GM12872 (cell line): ENCODE measurements around the gene ULK1.

ENCODE experiments used
- TF ChIP-seq, protein P1 (sequence below): IDR thresholded peaks from 3 replicates; pipeline ENCODE4 v1.5.1; 2011; ENCODE audit warnings: low read depth, mild to moderate bottlenecking, low read length, moderate library complexity; ENCODE audit not compliant: insufficient read depth

ULK1 gene

DNA sequence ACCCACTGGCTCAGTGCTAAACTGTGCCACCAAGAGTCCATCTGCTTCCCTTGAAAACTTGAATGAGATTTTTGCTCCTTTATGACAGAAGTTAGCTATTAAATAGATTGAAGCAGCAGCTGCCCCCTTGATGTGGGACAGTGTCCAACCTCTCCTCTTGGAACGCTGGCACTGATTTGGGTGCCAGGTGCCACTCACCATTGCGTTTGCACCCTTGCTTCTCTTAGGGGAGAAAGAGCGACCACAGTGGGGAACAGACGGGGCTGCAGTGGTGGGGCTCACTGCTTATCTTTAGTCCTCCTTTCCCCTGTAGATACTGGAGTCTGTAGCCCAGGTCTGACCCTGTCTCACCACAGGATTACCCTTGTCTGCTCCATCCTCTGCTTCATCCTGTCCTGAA is 64.7 kb downstream of the ULK1 start:
- TF ChIP-seq, protein P1, sequence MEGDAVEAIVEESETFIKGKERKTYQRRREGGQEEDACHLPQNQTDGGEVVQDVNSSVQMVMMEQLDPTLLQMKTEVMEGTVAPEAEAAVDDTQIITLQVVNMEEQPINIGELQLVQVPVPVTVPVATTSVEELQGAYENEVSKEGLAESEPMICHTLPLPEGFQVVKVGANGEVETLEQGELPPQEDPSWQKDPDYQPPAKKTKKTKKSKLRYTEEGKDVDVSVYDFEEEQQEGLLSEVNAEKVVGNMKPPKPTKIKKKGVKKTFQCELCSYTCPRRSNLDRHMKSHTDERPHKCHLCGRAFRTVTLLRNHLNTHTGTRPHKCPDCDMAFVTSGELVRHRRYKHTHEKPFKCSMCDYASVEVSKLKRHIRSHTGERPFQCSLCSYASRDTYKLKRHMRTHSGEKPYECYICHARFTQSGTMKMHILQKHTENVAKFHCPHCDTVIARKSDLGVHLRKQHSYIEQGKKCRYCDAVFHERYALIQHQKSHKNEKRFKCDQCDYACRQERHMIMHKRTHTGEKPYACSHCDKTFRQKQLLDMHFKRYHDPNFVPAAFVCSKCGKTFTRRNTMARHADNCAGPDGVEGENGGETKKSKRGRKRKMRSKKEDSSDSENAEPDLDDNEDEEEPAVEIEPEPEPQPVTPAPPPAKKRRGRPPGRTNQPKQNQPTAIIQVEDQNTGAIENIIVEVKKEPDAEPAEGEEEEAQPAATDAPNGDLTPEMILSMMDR = no peak

DNA sequence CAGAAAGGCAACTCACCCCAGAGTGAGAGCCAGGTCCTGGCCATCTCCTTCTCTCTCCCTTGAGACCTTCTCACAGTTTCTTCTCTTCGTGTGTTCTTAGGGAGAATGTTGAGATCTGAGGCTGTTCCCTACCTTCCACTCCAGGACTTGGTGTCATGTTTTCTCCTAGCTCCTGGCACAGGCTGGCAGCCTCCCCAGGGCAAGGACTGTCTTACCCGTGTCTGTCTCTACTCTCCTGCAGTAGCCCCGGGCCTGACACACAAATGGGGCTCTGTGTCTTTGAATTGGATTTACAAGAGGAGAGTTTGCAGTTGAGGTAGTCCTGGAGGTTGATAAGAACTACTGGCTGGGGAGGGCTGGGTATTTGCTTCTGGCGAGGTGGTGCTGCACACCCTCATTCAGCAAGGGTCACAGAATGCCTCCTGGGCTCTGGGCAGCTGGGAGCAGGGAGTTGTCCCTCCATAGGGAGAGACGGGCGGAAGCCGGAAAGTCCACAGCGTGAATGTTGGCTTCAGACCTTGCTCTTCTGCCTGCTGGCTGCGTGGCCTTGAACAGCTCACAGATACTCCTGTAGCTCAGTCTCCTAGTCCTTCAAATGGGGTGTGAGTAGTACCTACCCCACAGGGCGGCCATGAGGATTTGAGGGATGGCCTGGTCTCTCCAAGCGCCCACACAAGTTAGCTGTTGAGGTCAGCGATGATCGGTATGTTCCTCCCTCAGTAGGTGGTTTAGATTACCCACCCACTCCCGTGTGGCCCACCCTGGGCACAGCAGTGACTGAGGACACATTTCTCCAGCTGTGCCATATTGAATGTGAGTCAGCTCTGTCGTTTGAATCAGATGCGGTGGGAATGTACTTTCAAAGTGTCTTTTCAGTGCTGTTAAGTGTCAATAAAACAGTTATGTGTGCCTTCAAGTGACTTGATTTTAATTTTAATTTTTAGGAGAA is 65.5 kb downstream of the ULK1 start:
- TF ChIP-seq, protein P1 = no peak

DNA sequence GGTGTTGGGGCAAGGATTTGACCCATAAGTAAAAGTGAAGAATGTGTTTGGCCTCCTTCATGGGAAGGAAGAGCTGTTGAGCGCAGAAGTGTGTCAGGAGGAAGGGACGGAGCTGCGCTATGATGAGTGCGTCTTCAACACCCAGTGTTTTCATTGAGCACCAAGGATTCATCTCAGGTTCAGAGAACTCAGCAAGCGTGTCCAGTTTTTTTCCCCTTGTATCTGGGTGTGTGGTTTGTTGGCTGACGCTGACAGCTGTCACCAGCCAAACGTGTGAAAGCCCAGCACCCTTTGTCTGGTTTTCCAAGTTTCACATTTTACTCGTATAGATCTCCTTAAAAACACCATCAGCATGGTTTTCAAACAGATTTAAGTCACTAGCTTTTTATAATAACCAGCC is 67.6 kb downstream of the ULK1 start:
- TF ChIP-seq, protein P1 = no peak

DNA sequence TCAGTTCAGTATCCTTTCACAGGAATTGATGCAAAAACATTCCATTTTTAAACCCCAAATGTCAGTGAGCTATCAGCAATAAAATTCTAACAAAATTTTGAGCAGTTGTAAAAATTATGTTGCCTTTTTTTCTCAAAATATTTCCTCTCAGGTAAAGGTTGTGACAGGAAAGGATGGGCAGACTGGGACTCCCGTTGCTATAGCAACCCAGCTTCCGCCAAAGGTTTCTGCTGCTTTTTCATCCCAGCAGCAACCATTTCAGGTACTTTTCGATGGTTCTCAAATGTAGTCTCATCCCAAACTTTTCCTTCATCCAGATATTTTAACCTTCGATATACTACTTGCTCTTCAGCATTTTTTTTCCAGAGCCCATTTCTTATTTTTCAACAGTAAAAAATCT is 69.0 kb downstream of the ULK1 start:
- TF ChIP-seq, protein P1 = no peak

DNA sequence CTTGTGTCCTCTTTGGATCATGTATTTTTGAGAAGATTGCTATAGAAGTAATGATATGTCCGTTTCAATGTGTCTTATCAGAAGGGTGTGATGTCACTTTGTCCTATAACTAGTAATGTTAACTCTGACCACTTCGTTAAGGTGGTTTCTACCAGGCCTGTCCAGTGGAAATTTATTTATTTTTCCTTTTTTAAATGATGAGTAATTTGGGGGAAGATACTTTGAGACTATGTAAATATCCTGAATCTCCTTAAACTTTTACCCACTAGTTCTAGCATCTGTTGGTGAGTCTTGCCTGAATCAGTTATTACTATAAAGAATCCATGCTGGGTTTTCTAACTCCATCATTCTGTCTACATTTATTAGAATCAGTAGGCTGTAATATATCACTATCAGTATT is 70.7 kb downstream of the ULK1 start:
- TF ChIP-seq, protein P1 = no peak

DNA sequence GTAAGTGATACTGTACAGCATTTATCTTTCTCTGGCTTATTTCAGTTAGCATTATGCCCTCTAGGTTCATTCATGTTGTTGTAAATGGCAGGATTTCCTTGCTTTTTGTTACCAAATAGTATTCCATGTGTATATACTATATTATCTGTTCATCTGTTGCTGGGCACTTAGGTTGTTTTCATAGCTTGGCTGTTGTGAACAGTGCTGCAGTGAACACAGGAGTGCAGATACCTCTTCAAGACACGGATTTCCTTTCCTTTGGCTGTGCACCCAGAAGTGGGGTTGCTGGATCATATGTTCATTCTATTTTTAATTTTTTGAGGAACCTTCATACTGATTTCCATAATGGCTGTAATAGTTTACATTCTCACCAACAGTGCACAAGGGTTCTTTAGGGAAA is 76.8 kb downstream of the ULK1 start:
- TF ChIP-seq, protein P1 = no peak
